H9 (cell line): ENCODE results near the gene SLC35B3. TPM values are rescaled to one million over a fixed set of nuclear protein-coding genes. Genes with fewer than 3 reads are reported as not detected.

Experiments used
- DNase-seq: peaks from one replicate; pipeline ENCODE4 v3.0.0-alpha.2; 2017
- H2AFZ ChIP-seq: one replicate; pipeline ENCODE4 v1.6.1; 2013; ENCODE audit warnings: mild to moderate bottlenecking, low read length, control low read depth, moderate library complexity
- H2AK5ac ChIP-seq: 2 replicates; pipeline ENCODE4 v1.6.1; 2013; ENCODE audit warnings: low read length, control low read depth, mixed read lengths; ENCODE audit not compliant: insufficient read length
- H2BK120ac ChIP-seq: one replicate; pipeline ENCODE4 v1.6.1; 2013; ENCODE audit warnings: low read depth, mild to moderate bottlenecking, low read length, control low read depth, inconsistent platforms; ENCODE audit not compliant: poor library complexity, severe bottlenecking
- H2BK12ac ChIP-seq: 2 replicates; pipeline ENCODE4 v1.6.1; 2013; ENCODE audit warnings: low read length, control low read depth, mixed read lengths, low read depth; ENCODE audit not compliant: insufficient read length
- H2BK15ac ChIP-seq: 2 replicates; pipeline ENCODE4 v1.6.1; 2013; ENCODE audit warnings: low read depth, low read length, control low read depth
- H2BK20ac ChIP-seq: one replicate; pipeline ENCODE4 v1.6.1; 2013; ENCODE audit warnings: low read depth, mild to moderate bottlenecking, low read length, control low read depth, inconsistent platforms; ENCODE audit not compliant: poor library complexity, severe bottlenecking
- H2BK5ac ChIP-seq: 2 replicates; pipeline ENCODE4 v1.6.1; 2013; ENCODE audit warnings: low read length, control low read depth, mixed read lengths; ENCODE audit not compliant: insufficient read length
- H3K14ac ChIP-seq: 2 replicates; pipeline ENCODE4 v1.6.1; 2013; ENCODE audit warnings: low read length, control low read depth; ENCODE audit not compliant: insufficient read depth
- H3K18ac ChIP-seq: 2 replicates; pipeline ENCODE4 v1.6.1; 2013; ENCODE audit warnings: low read depth, mild to moderate bottlenecking, mixed read lengths, low read length, control low read depth; ENCODE audit not compliant: insufficient read length
- H3K23ac ChIP-seq: 2 replicates; pipeline ENCODE4 v1.6.1; 2013; ENCODE audit warnings: low read length, control low read depth, mixed read lengths, low read depth; ENCODE audit not compliant: insufficient read length
- H3K23me2 ChIP-seq: 2 replicates; pipeline ENCODE4 v1.6.1; 2013; ENCODE audit warnings: low read depth, mild to moderate bottlenecking, mixed read lengths, low read length, control low read depth; ENCODE audit not compliant: insufficient read length, poor library complexity, severe bottlenecking
- H3K27ac ChIP-seq: 2 replicates; pipeline ENCODE4 v1.5.1; 2013; ENCODE audit warnings: low read length, control low read depth, mixed read lengths, low read depth; ENCODE audit not compliant: insufficient read length
- H3K27me3 ChIP-seq: 2 replicates; pipeline ENCODE4 v1.6.1; 2013; ENCODE audit warnings: low read length, control low read depth, inconsistent platforms; ENCODE audit not compliant: insufficient read depth
- H3K4ac ChIP-seq: 2 replicates; pipeline ENCODE4 v1.6.1; 2013; ENCODE audit warnings: low read depth, mild to moderate bottlenecking, control low read depth, inconsistent platforms, low read length, moderate library complexity
- H3K4me1 ChIP-seq: 2 replicates; pipeline ENCODE4 v1.6.1; 2013; ENCODE audit warnings: low read length, control low read depth, inconsistent platforms; ENCODE audit not compliant: insufficient read depth
- H3K4me2 ChIP-seq: 2 replicates; pipeline ENCODE4 v1.6.1; 2013; ENCODE audit warnings: low read length, control low read depth, mixed read lengths; ENCODE audit not compliant: insufficient read length, insufficient read depth
- H3K56ac ChIP-seq: 2 replicates; pipeline ENCODE4 v1.6.1; 2013; ENCODE audit warnings: low read depth, mild to moderate bottlenecking, mixed read lengths, low read length, control low read depth; ENCODE audit not compliant: insufficient read length
- H3K79me1 ChIP-seq: 2 replicates; pipeline ENCODE4 v1.6.1; 2013; ENCODE audit warnings: low read depth, mild to moderate bottlenecking, moderate library complexity, low read length, control low read depth, inconsistent platforms; ENCODE audit not compliant: insufficient read depth, poor library complexity, severe bottlenecking
- H3K79me2 ChIP-seq: 2 replicates; pipeline ENCODE4 v1.6.1; 2013; ENCODE audit warnings: low read length, control low read depth, inconsistent platforms; ENCODE audit not compliant: insufficient read depth
- H3K9ac ChIP-seq: 2 replicates; pipeline ENCODE4 v1.6.1; 2013; ENCODE audit warnings: low read length, control low read depth, mixed read lengths; ENCODE audit not compliant: insufficient read length; ENCODE audit errors: extremely low read depth
- H3K9me3 ChIP-seq: one replicate; pipeline ENCODE4 v1.6.1; 2013; ENCODE audit warnings: low read depth, low read length, inconsistent platforms; ENCODE audit not compliant: control insufficient read depth
- H3T11ph ChIP-seq: one replicate; pipeline ENCODE4 v1.6.1; 2013; ENCODE audit warnings: mild to moderate bottlenecking, low read length, control low read depth, inconsistent platforms
- H4K20me1 ChIP-seq: one replicate; pipeline ENCODE4 v1.6.1; 2013; ENCODE audit not compliant: control insufficient read depth, insufficient read length, insufficient read depth
- H4K5ac ChIP-seq: 2 replicates; pipeline ENCODE4 v1.6.1; 2013; ENCODE audit warnings: low read depth, mild to moderate bottlenecking, mixed read lengths, low read length, control low read depth; ENCODE audit not compliant: insufficient read length
- H4K8ac ChIP-seq: replicated peaks from 2 replicates; pipeline ENCODE4 v1.6.1; 2013; ENCODE audit warnings: low read length, control low read depth, mixed read lengths, low read depth; ENCODE audit not compliant: insufficient read length
- H4K91ac ChIP-seq: 2 replicates; pipeline ENCODE4 v1.6.1; 2013; ENCODE audit warnings: low read depth, mild to moderate bottlenecking, moderate library complexity, mixed read lengths, low read length, control low read depth; ENCODE audit not compliant: insufficient read length
- H3K27ac Mint-ChIP-seq, 3 experiments: 2 replicates in 2 of 3; 3 replicates in 1 of 3; pipeline ENCODE4 v1.8.0; 2020 to 2021; ENCODE audit warnings: mixed read lengths in 3 of 3, mild to moderate bottlenecking in 1 of 3, moderate library complexity in 1 of 3
- H3K27me3 Mint-ChIP-seq: 2 replicates; pipeline ENCODE4 v1.8.0; 2021; ENCODE audit warnings: low read depth, mild to moderate bottlenecking, moderate library complexity, mixed read lengths
- H3K36me3 Mint-ChIP-seq, 3 experiments: 2 replicates in 2 of 3; 3 replicates in 1 of 3; pipeline ENCODE4 v1.8.0; 2020 to 2021; ENCODE audit warnings: low read depth in 3 of 3, mixed read lengths in 3 of 3; ENCODE audit not compliant: insufficient read depth in 1 of 3
- H3K4me1 Mint-ChIP-seq, 2 experiments: 2 replicates each; pipeline ENCODE4 v1.8.0; 2020; ENCODE audit warnings: mixed read lengths in 2 of 2
- H3K4me3 Mint-ChIP-seq, 2 experiments: 2 replicates in 1 of 2; 3 replicates in 1 of 2; pipeline ENCODE4 v1.8.0; 2020 to 2021; ENCODE audit warnings: mild to moderate bottlenecking in 2 of 2, mixed read lengths in 2 of 2, moderate library complexity in 1 of 2
- H3K9me3 Mint-ChIP-seq, 2 experiments: 2 replicates in 1 of 2; 3 replicates in 1 of 2; pipeline ENCODE4 v1.8.0; 2020; ENCODE audit warnings: mild to moderate bottlenecking in 2 of 2, mixed read lengths in 2 of 2, moderate library complexity in 1 of 2
- WGBS: extraction: QIAGEN DNeasy Blood & Tissue Kit; methylation state at CpG from one replicate; pipeline ENCODE4 v1.1.7; 2013; ENCODE audit warnings: missing lambda C conversion rate, low lambda C conversion rate, mixed read lengths; ENCODE audit not compliant: insufficient read length; ENCODE audit errors: extremely low coverage; 5-methylcytosine and 5-hydroxymethylcytosine counted together
- total RNA-seq: library from RNA; stranded (reverse); gene quantifications from 2 replicates; pipeline ENCODE4 v1.2.1, GENCODE V29; 2021
- TF ChIP-seq, protein P1 (sequence below): fragments of 200-600 bp; sonication (generic); conservative IDR thresholded peaks from 3 replicates; pipeline ENCODE4 v1.8.0; 2021; ENCODE audit warnings: antibody characterized with exemption, mild to moderate bottlenecking

SLC35B3 gene
- total RNA-seq, 1 experiment from 2014 or later, result 8.4 TPM

DNA sequence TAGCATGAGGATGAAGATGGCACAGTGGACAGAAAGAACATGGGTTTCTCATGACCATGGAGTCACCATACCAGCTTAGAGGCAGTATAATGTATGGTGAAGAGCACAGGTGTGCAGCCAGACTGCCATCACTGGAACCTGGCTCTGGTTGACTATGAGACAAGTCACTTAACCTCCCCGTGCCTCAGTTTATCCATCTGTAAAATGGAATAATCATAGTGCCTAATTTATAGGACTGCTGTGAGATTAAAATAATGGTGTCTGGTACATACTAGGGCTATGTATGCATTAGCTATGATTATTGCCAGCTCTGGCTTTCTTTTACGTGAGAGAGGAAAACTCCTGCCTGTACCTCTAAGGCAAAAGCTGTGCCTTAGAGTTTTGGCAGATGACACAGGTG is 19.4 kb downstream of the SLC35B3 start:
- no peak overlapping the region for H2AFZ ChIP-seq
- H3K9ac ChIP-seq, result no peak overlapping the region
- no peak overlapping the region for H4K8ac ChIP-seq
- no peak overlapping the region for H3T11ph ChIP-seq
- Mint-ChIP-seq H3K9me3 (peaks cover 5% of the 10 kb centered on the region in 2 experiments; a peak in 2 of 5 replicates), H3K27ac (no peak overlapping the region), H3K27me3 (no peaks in the 10 kb centered on the region), H3K4me3 (no peak overlapping the region), H3K4me1 (peaks cover 19 to 23% of the 10 kb centered on the region in 2 experiments), H3K36me3 (peaks cover 24 to 35% (median 35%) of the 10 kb centered on the region in 3 experiments)
- no peaks in the 10 kb centered on the region for H3K79me1 ChIP-seq
- H3K79me2 ChIP-seq, result no peaks in the 10 kb centered on the region
- peaks cover 5% of the 10 kb centered on the region for H3K9me3 ChIP-seq
- H3K14ac ChIP-seq, result no peak overlapping the region
- H3K27ac ChIP-seq, result no peak overlapping the region
- no peak overlapping the region for H2BK20ac ChIP-seq
- no peak for DNase-seq
- no peak overlapping the region for H3K18ac ChIP-seq
- no peaks in the 10 kb centered on the region for H3K23me2 ChIP-seq
- no peaks in the 10 kb centered on the region for H3K27me3 ChIP-seq
- H3K4ac ChIP-seq, result no peak overlapping the region
- H4K91ac ChIP-seq, result no peak overlapping the region
- WGBS, result no CpG with 5 or more reads among the region's 2 CpGs
- no peak overlapping the region for H2BK15ac ChIP-seq
- no peak overlapping the region for H2BK5ac ChIP-seq
- TF ChIP-seq, protein P1, sequence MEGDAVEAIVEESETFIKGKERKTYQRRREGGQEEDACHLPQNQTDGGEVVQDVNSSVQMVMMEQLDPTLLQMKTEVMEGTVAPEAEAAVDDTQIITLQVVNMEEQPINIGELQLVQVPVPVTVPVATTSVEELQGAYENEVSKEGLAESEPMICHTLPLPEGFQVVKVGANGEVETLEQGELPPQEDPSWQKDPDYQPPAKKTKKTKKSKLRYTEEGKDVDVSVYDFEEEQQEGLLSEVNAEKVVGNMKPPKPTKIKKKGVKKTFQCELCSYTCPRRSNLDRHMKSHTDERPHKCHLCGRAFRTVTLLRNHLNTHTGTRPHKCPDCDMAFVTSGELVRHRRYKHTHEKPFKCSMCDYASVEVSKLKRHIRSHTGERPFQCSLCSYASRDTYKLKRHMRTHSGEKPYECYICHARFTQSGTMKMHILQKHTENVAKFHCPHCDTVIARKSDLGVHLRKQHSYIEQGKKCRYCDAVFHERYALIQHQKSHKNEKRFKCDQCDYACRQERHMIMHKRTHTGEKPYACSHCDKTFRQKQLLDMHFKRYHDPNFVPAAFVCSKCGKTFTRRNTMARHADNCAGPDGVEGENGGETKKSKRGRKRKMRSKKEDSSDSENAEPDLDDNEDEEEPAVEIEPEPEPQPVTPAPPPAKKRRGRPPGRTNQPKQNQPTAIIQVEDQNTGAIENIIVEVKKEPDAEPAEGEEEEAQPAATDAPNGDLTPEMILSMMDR, result no peak
- H4K20me1 ChIP-seq, result no peaks in the 10 kb centered on the region
- no peak overlapping the region for H3K23ac ChIP-seq
- no peak overlapping the region for H3K4me2 ChIP-seq
- H3K4me1 ChIP-seq, result peaks cover 6% of the 10 kb centered on the region
- H2AK5ac ChIP-seq, result no peak overlapping the region
- H3K56ac ChIP-seq, result no peak overlapping the region
- no peak overlapping the region for H4K5ac ChIP-seq
- H2BK12ac ChIP-seq, result no peak overlapping the region
- H2BK120ac ChIP-seq, result no peak overlapping the region
